SK-N-SH (cell line): ENCODE results near the gene ACSL3. TPM values are rescaled to one million over a fixed set of nuclear protein-coding genes. Genes with fewer than 3 reads are reported as not detected.

Source experiments
- CTCF ChIA-PET: fragments of 300-600, 350-600 bp; formaldehyde crosslinking; extraction: SDS; loops from one replicate; lab custom pipeline; 2021; lab: Yijun Ruan, JAX
- POLR2A ChIA-PET: fragments of 350-600 bp; sonication (Branson Sonifier 250); formaldehyde crosslinking; extraction: SDS; loops from one replicate; lab custom pipeline; 2020; ENCODE audit warnings: antibody characterized with exemption, inconsistent platforms; lab: Yijun Ruan, JAX
- DNase-seq: peaks from one replicate; pipeline ENCODE4 v3.0.0; 2012
- H2AFZ ChIP-seq: fragments of 200-600 bp; sonication (generic); 2 replicates; pipeline ENCODE4 v1.8.1; 2016; ENCODE audit warnings: antibody characterized with exemption, mild to moderate bottlenecking, low read depth
- H3F3A ChIP-seq: fragments of 200-600 bp; sonication (generic); replicated peaks from 2 replicates; pipeline ENCODE3; 2016; ENCODE audit warnings: antibody characterized with exemption, mild to moderate bottlenecking; ENCODE audit not compliant: insufficient read depth
- H3K27ac ChIP-seq, 2 experiments: fragments of 200-500 bp in 1 of 2; fragments of 200-600 bp in 1 of 2; sonication (Bioruptor generic) in 1 of 2; sonication (generic), shearing (Covaris generic) in 1 of 2; 2 replicates each; pipeline versions ENCODE4 v1.5.1 to v1.6.1; 2014 to 2016; ENCODE audit warnings: low read depth in 2 of 2, inconsistent platforms in 1 of 2, low read length in 1 of 2, mild to moderate bottlenecking in 1 of 2, mixed read lengths in 1 of 2
- H3K27me3 ChIP-seq: fragments of 200-600 bp; sonication (generic), shearing (Covaris generic); 2 replicates; pipeline ENCODE4 v1.6.1; 2016; ENCODE audit warnings: mixed run types; ENCODE audit not compliant: insufficient read depth
- H3K36me3 ChIP-seq, 2 experiments: fragments of 200-500 bp in 1 of 2; fragments of 200-600 bp in 1 of 2; sonication (Bioruptor generic) in 1 of 2; sonication (generic) in 1 of 2; replicated peaks in 1 of 2; 2 replicates each; pipeline versions ENCODE3 to v1.5.1; 2014 to 2016; ENCODE audit warnings: low read length in 1 of 2, mild to moderate bottlenecking in 1 of 2; ENCODE audit not compliant: insufficient read depth in 2 of 2, control insufficient read depth in 1 of 2
- H3K4me1 ChIP-seq, 2 experiments: fragments of 200-500 bp in 1 of 2; fragments of 200-600 bp in 1 of 2; sonication (Bioruptor generic) in 1 of 2; sonication (generic), shearing (Covaris generic) in 1 of 2; 2 replicates each; pipeline versions ENCODE4 v1.5.1 to v1.6.1; 2014 to 2016; ENCODE audit warnings: low read depth in 1 of 2, low read length in 1 of 2, mixed run types in 1 of 2; ENCODE audit not compliant: insufficient read depth in 2 of 2, control insufficient read depth in 1 of 2
- H3K4me2 ChIP-seq: fragments of 200-600 bp; sonication (generic), shearing (Covaris generic); 2 replicates; pipeline ENCODE4 v1.6.1; 2017; ENCODE audit warnings: mixed run types
- H3K4me3 ChIP-seq, 2 experiments: fragments of 200-500 bp in 1 of 2; fragments of 200-600 bp in 1 of 2; sonication (Bioruptor generic) in 1 of 2; sonication (generic), shearing (Covaris generic) in 1 of 2; 2 replicates each; pipeline versions ENCODE4 v1.5.1 to v1.8.1; 2014 to 2016; ENCODE audit warnings: low read depth in 2 of 2, inconsistent platforms in 1 of 2, low read length in 1 of 2, mild to moderate bottlenecking in 1 of 2, mixed read lengths in 1 of 2, moderate library complexity in 1 of 2
- H3K79me2 ChIP-seq: fragments of 200-600 bp; sonication (generic); 2 replicates; pipeline ENCODE4 v1.8.1; 2017; ENCODE audit warnings: mild to moderate bottlenecking; ENCODE audit not compliant: insufficient read depth
- H3K9ac ChIP-seq: fragments of 200-600 bp; sonication (generic); 2 replicates; pipeline ENCODE4 v1.6.1; 2017; ENCODE audit warnings: mixed run types
- H3K9me2 ChIP-seq: fragments of 200-600 bp; sonication (generic); 2 replicates; pipeline ENCODE4 v1.6.1; 2017; ENCODE audit warnings: mixed run types
- H3K9me3 ChIP-seq: fragments of 200-600 bp; sonication (generic); 2 replicates; pipeline ENCODE4 v1.6.1; 2017; ENCODE audit warnings: mixed run types, mild to moderate bottlenecking, moderate library complexity
- H4K20me1 ChIP-seq: fragments of 200-600 bp; sonication (generic); 2 replicates; pipeline ENCODE4 v1.6.1; 2017; ENCODE audit warnings: mild to moderate bottlenecking, mixed run types; ENCODE audit not compliant: insufficient read depth
- CHD2 ChIP-seq: fragments of 150-350 bp; IDR thresholded peaks from 2 replicates; pipeline ENCODE4 v1.6.1; 2018; ENCODE audit warnings: low read length; ENCODE audit not compliant: partially characterized antibody
- EP300 ChIP-seq, 2 experiments: IDR thresholded peaks; 2 replicates each; pipeline versions ENCODE4 v1.4.0 to v1.6.1; 2012; ENCODE audit warnings: borderline replicate concordance in 1 of 2, low read depth in 1 of 2, low read length in 1 of 2
- FOSL2 ChIP-seq: IDR thresholded peaks from 2 replicates; pipeline ENCODE4 v1.4.0; 2012; ENCODE audit warnings: low read depth, mild to moderate bottlenecking, moderate library complexity, borderline replicate concordance
- FOXJ3 ChIP-seq: sonication (generic); formaldehyde crosslinking; IDR thresholded peaks from 2 replicates; pipeline ENCODE4 v1.5.1; 2020; ENCODE audit warnings: mild to moderate bottlenecking, missing genetic modification reagents
- GABPA ChIP-seq: IDR thresholded peaks from 2 replicates; pipeline ENCODE4 v1.4.0; 2012; ENCODE audit warnings: low read depth, mild to moderate bottlenecking
- GATA2 ChIP-seq: sonication (generic); formaldehyde crosslinking; IDR thresholded peaks from 2 replicates; pipeline ENCODE4 v1.5.0; 2020; ENCODE audit warnings: mild to moderate bottlenecking, missing genetic modification reagents
- MXI1 ChIP-seq: IDR thresholded peaks from 2 replicates; pipeline ENCODE4 v1.6.1; 2012; ENCODE audit warnings: mild to moderate bottlenecking, low read depth, low read length, improper control_type of control experiment
- NFIC ChIP-seq: IDR thresholded peaks from 2 replicates; pipeline ENCODE4 v1.4.0; 2012; ENCODE audit warnings: borderline replicate concordance
- NRF1 ChIP-seq: IDR thresholded peaks from 2 replicates; pipeline ENCODE4 v1.6.1; 2012; ENCODE audit warnings: low read depth, mild to moderate bottlenecking, low read length
- POLR2AphosphoS5 ChIP-seq: IDR thresholded peaks from 2 replicates; pipeline ENCODE4 v1.6.1; 2012; ENCODE audit warnings: low read depth, low read length
- RAD21 ChIP-seq: IDR thresholded peaks from 2 replicates; pipeline ENCODE4 v1.6.1; 2012; ENCODE audit warnings: mild to moderate bottlenecking, low read length
- RFX5 ChIP-seq: IDR thresholded peaks from 2 replicates; pipeline ENCODE4 v1.6.1; 2012; ENCODE audit warnings: mild to moderate bottlenecking, improper control_type of control experiment, low read length
- SIN3A ChIP-seq: IDR thresholded peaks from 2 replicates; pipeline ENCODE4 v1.6.1; 2012; ENCODE audit warnings: low read depth, mild to moderate bottlenecking, low read length, moderate library complexity, borderline replicate concordance
- SMC3 ChIP-seq: IDR thresholded peaks from 2 replicates; pipeline ENCODE4 v1.6.1; 2012; ENCODE audit warnings: low read depth, low read length, improper control_type of control experiment
- TAF1 ChIP-seq: IDR thresholded peaks from 2 replicates; pipeline ENCODE4 v1.6.1; 2012; ENCODE audit warnings: low read depth, mild to moderate bottlenecking, low read length, moderate library complexity, borderline replicate concordance
- TCF12 ChIP-seq: IDR thresholded peaks from 2 replicates; pipeline ENCODE4 v1.4.0; 2012
- YY1 ChIP-seq: IDR thresholded peaks from 2 replicates; pipeline ENCODE4 v1.4.0; 2012; ENCODE audit warnings: low read depth, mild to moderate bottlenecking
- WGBS: methylation state at CpG from one replicate; pipeline ENCODE4 v1.1.6; 2017; ENCODE audit warnings: low lambda C conversion rate; 5-methylcytosine and 5-hydroxymethylcytosine counted together
- polyA plus RNA-seq, 3 experiments: library from polyadenylated mRNA; depleted of rRNA; stranded (reverse); fragments of >200 nt; gene quantifications; 2 replicates each; pipeline ENCODE4 v1.2.3, GENCODE V29; 2012
- TF ChIP-seq, protein P1 (sequence below): fragments of 150-350 bp; IDR thresholded peaks from 2 replicates; pipeline ENCODE4 v1.6.1; 2016; ENCODE audit warnings: mild to moderate bottlenecking, low read depth, low read length
- TF ChIP-seq, protein P2 (sequence below): IDR thresholded peaks from 2 replicates; pipeline ENCODE4 v1.4.0; 2012; ENCODE audit warnings: low read depth, borderline replicate concordance
- TF ChIP-seq, protein P3 (sequence below): IDR thresholded peaks from 2 replicates; pipeline ENCODE4 v1.4.0; 2012; ENCODE audit warnings: low read depth
- TF ChIP-seq, protein P4 (sequence below): fragments of 150-350 bp; IDR thresholded peaks from 2 replicates; pipeline ENCODE4 v1.6.1; 2017; ENCODE audit warnings: antibody characterized with exemption, low read length, low read depth, borderline replicate concordance

ACSL3 gene
- polyA plus RNA-seq, 1 of the 3 experiments (the other 2 are of a cell fraction): 15.7 TPM

DNA sequence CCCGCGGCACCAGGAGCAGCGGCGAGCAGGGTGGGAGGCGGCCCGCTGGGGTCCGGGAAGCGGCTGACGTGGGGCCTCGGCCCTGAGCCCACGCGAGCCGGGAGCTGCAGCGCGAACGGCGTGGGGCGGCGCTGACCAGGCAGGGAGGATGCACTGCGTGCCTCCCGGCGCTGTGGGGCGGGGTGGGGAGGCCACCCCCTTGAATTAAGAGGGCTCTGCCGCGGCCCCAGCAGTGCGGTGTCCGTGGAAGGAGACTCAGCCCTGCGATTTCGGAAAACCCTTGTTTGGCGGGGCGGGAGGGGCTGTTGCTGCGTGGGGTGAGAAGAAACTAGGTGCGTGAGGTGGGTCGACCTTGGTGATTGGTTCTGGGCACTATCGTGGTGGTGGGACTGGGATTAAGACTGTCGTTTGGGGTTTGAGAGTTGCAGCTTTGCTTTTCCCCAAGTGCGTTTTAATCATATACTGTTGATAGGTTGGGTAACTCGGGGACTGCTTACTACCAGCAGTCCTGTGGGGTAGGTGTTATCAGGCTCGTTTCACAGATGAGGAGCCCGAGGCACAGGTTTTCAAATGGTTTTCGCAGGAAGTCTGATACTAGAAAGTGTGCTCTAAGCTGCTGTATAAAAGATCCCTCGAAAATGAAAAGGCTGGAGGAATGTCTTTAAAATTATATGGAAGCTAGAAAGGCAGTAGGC is 722 bp downstream of the ACSL3 start:
- peak; percentile 74 for DNase-seq
- Histone ChIP-seq H3K36me3 (no peaks in the 10 kb centered on the region), H3K9me2 (no peaks in the 10 kb centered on the region), H2AFZ (0 out of 2 replicates have a peak overlapping the region, but pooled peaks have one; percentile 50), H3K4me3 (peak overlapping the region; percentile 69 to 95), H3K4me1 (peaks cover 25 to 30% of the 10 kb centered on the region in 2 experiments), H3K79me2 (peaks cover 56% of the 10 kb centered on the region), H3F3A (no peaks in the 10 kb centered on the region), H3K4me2 (peak overlapping the region; percentile 82), H3K9ac (peak overlapping the region; percentile 85), H3K27ac (peak overlapping the region; percentile 68 to 95), H4K20me1 (peaks cover 50% of the 10 kb centered on the region), H3K27me3 (no peaks in the 10 kb centered on the region), H3K9me3 (no peaks in the 10 kb centered on the region)
- ChIA-PET CTCF (interaction anchor here (0.6 to 8.0 kb wide), 16 partner anchors 10 to 936 kb away, joined by 3 to 59 read pairs (median 4); no protein-coding TSS in a partner anchor), POLR2A (interaction anchor here (0.6 to 0.9 kb wide), 2 partner anchors 144 to 147 kb away, joined by 3 read pairs; no protein-coding TSS in a partner anchor)
- WGBS: under 1% methylated on average over 11 of the region's 42 CpGs
- TF ChIP-seq TAF1: 0 out of 2 replicates have a peak, but pooled peaks have one; percentile 7
- TF ChIP-seq CHD2: no peak

DNA sequence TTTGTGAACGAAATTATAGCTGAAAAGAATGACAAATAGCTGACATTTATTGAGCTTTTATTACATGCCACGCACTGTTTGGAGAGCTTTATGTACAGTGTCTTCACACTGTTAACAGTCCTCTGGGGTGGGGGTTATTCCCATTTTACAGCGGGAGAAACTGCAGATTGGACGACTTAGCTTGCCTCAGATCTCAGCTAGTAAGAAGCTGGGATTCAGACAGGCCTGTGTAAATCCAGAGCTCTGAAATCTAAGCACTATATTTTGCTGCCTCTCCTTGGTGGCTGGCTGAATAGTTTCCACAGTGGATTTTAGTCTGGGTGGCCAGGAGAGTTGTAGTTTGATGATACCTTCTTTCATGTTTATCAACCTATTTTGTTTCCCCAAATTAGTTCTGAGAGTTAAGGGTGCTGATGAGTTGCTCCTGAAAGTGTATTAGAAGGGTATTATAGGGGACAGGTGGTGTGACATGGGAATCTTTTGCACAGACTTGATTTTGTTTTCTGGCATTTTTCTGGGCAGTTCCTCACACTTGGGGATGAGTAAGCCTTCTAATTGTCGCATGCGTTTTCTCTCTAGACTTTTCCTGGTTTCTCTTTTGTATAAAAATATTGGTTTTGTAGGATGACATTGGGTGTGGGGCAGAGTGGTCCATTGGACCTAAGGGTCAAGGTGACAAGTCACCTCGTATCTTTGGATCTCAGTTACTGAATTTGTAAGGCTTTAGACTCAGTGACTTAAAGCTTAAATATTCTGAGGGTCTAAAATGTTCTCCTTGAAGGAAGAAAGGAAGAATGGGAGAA is 1.5 kb downstream of the ACSL3 start:
- no peaks in the 10 kb centered on the region for H3K27me3 ChIP-seq
- H3F3A ChIP-seq: no peaks in the 10 kb centered on the region
- peak; percentile 36 for DNase-seq
- WGBS: 29% methylated on average over 7 of the region's 7 CpGs
- H3K4me3 ChIP-seq: peak overlapping the region; percentile 69 to 95
- H2AFZ ChIP-seq: no peak overlapping the region
- CTCF ChIA-PET: interaction anchor here (0.6 to 8.0 kb wide), 17 partner anchors 10 to 936 kb away, joined by 3 to 59 read pairs (median 4); no protein-coding TSS in a partner anchor
- H3K9me2 ChIP-seq: no peaks in the 10 kb centered on the region
- H3K9ac ChIP-seq: peak overlapping the region; percentile 85; the same call in 1 of the 2 replicates
- H3K9me3 ChIP-seq: no peaks in the 10 kb centered on the region
- H3K79me2 ChIP-seq: peaks cover 63% of the 10 kb centered on the region
- H3K36me3 ChIP-seq: no peaks in the 10 kb centered on the region
- peak overlapping the region; percentile 82 for H3K4me2 ChIP-seq
- peak overlapping the region; percentile 68 to 95; a peak in 3 of 4 replicates for H3K27ac ChIP-seq
- peaks cover 25 to 30% of the 10 kb centered on the region in 2 experiments for H3K4me1 ChIP-seq
- peaks cover 55% of the 10 kb centered on the region for H4K20me1 ChIP-seq
- POLR2A ChIA-PET: interaction anchor here (0.6 to 0.9 kb wide), 2 partner anchors 145 to 147 kb away, joined by 3 read pairs; no protein-coding TSS in a partner anchor
- TF ChIP-seq FOSL2 (no peak), POLR2AphosphoS5 (no peak), FOXJ3 (CRISPR knock-in tag) (no peak), SMC3 (peak; percentile 47), TAF1 (no peak), RAD21 (peak; percentile 70), GATA2 (no peak), NFIC (no peak), NRF1 (no peak), EP300 (IDR thresholded peaks at IDR 0.05; ENCODE audit: borderline replicate concordance in 1 of 2, low read depth in 1 of 2, low read length in 1 of 2) (no peak), YY1 (no peak), MXI1 (no peak), SIN3A (no peak), TCF12 (no peak), GABPA (no peak), RFX5 (no peak)
- TF ChIP-seq, protein P1, sequence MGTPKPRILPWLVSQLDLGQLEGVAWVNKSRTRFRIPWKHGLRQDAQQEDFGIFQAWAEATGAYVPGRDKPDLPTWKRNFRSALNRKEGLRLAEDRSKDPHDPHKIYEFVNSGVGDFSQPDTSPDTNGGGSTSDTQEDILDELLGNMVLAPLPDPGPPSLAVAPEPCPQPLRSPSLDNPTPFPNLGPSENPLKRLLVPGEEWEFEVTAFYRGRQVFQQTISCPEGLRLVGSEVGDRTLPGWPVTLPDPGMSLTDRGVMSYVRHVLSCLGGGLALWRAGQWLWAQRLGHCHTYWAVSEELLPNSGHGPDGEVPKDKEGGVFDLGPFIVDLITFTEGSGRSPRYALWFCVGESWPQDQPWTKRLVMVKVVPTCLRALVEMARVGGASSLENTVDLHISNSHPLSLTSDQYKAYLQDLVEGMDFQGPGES: no peak
- TF ChIP-seq, protein P2, sequence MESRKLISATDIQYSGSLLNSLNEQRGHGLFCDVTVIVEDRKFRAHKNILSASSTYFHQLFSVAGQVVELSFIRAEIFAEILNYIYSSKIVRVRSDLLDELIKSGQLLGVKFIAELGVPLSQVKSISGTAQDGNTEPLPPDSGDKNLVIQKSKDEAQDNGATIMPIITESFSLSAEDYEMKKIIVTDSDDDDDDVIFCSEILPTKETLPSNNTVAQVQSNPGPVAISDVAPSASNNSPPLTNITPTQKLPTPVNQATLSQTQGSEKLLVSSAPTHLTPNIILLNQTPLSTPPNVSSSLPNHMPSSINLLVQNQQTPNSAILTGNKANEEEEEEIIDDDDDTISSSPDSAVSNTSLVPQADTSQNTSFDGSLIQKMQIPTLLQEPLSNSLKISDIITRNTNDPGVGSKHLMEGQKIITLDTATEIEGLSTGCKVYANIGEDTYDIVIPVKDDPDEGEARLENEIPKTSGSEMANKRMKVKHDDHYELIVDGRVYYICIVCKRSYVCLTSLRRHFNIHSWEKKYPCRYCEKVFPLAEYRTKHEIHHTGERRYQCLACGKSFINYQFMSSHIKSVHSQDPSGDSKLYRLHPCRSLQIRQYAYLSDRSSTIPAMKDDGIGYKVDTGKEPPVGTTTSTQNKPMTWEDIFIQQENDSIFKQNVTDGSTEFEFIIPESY: no peak
- TF ChIP-seq, protein P3, sequence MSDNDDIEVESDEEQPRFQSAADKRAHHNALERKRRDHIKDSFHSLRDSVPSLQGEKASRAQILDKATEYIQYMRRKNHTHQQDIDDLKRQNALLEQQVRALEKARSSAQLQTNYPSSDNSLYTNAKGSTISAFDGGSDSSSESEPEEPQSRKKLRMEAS: no peak
- TF ChIP-seq, protein P4, sequence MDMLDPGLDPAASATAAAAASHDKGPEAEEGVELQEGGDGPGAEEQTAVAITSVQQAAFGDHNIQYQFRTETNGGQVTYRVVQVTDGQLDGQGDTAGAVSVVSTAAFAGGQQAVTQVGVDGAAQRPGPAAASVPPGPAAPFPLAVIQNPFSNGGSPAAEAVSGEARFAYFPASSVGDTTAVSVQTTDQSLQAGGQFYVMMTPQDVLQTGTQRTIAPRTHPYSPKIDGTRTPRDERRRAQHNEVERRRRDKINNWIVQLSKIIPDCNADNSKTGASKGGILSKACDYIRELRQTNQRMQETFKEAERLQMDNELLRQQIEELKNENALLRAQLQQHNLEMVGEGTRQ: no peak
